Rectal smooth muscle tissue (tissue), 1 donor: Measurements from ENCODE around the gene TIMM10.

Experiments
- H3K27ac ChIP-seq: one replicate; pipeline ENCODE4 v1.7.0; 2013; ENCODE audit warnings: low read depth, low read length, inconsistent platforms
- H3K27me3 ChIP-seq: one replicate; pipeline ENCODE4 v1.7.0; 2013; ENCODE audit warnings: low read length; ENCODE audit not compliant: control insufficient read depth, insufficient read depth
- H3K36me3 ChIP-seq: one replicate; pipeline ENCODE4 v1.7.0; 2013; ENCODE audit warnings: low read length; ENCODE audit not compliant: control insufficient read depth, insufficient read depth
- H3K4me1 ChIP-seq: one replicate; pipeline ENCODE4 v1.7.0; 2013; ENCODE audit warnings: low read length; ENCODE audit not compliant: control insufficient read depth, insufficient read depth
- H3K4me3 ChIP-seq: one replicate; pipeline ENCODE4 v1.7.0; 2013; ENCODE audit warnings: low read length
- H3K9ac ChIP-seq: one replicate; pipeline ENCODE4 v1.7.0; 2013; ENCODE audit warnings: low read length

The TIMM10 gene

GRCh38 chr11:57530596-57531507 is at the start of gene TIMM10:
Gene TIMM10, minus strand, starts transcription at chr11:57530754. Its CDS starts 565 bp downstream, at chr11:57530189.
- Histone ChIP-seq H3K36me3 (no peaks in the 10 kb centered on the region), H3K27me3 (no peaks in the 10 kb centered on the region), H3K4me3 (peak within 1 kb of the TSS; percentile 86), H3K4me1 (peaks cover 10% of the 10 kb centered on the region), H3K9ac (peak within 1 kb of the TSS; percentile 33), H3K27ac (peak within 1 kb of the TSS; percentile 65)

DNA sequence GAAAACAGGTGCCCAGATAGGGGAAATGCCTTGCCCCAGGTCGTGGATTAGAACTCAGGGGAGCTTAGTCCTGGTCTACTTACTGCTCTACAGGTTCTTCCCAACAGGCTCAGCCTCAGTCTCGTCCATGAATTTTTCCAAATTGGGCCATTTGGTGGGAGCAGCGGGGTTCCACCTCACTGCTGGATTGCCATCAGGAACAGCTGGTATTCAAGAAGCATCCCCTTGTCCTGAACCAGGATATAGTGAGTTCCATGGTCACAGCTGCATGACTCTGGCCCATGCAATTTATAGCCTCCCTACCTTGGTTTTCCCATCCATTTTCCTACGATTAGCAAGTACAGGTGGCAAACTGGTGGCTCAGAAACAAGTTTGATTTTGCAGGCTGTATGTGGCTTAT is 43.5 kb upstream of the TIMM10 start:
- H3K36me3 ChIP-seq: no peaks in the 10 kb centered on the region
- no peaks in the 10 kb centered on the region for H3K4me1 ChIP-seq
- no peak overlapping the region for H3K27ac ChIP-seq

GRCh38 chr11:57571606-57572005 is 41.1 kb upstream of the TIMM10 start:
- no peak overlapping the region for H3K9ac ChIP-seq
- no peak overlapping the region for H3K4me3 ChIP-seq
- no peaks in the 10 kb centered on the region for H3K27me3 ChIP-seq
- H3K36me3 ChIP-seq: no peaks in the 10 kb centered on the region
- no peak overlapping the region for H3K27ac ChIP-seq
- peaks cover 5% of the 10 kb centered on the region for H3K4me1 ChIP-seq

More for the DNA sequence above, 43.5 kb upstream of the TIMM10 start:
- Histone ChIP-seq H3K9ac (no peak overlapping the region), H3K27me3 (no peaks in the 10 kb centered on the region), H3K4me3 (no peak overlapping the region)

DNA sequence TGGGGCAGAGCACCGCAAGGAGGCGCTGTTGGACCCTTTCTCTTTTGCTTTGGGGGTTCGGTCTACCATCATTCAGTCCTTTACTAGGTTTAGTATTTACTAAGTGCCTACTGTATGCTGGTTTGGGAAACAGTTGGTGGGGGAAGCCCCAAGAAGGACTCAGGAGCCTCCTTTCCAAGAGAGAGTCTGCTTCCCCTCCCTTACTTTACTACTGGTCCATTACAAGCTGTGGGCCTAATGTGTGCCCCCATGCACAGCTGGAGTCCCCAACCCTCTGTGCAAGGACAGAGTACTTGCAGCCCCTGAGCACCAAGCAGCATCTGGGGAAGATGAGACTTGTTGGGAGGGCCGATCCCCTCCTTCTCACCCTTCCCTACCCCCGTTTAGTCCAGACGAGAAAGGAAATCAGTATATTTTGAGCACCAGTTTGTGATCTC is 37.8 kb upstream of the TIMM10 start:
- Histone ChIP-seq H3K27ac (peak overlapping the region; percentile 77), H3K27me3 (no peaks in the 10 kb centered on the region), H3K36me3 (no peaks in the 10 kb centered on the region), H3K9ac (peak overlapping the region; percentile 32), H3K4me1 (peaks cover 14% of the 10 kb centered on the region), H3K4me3 (peak overlapping the region; percentile 96)

DNA sequence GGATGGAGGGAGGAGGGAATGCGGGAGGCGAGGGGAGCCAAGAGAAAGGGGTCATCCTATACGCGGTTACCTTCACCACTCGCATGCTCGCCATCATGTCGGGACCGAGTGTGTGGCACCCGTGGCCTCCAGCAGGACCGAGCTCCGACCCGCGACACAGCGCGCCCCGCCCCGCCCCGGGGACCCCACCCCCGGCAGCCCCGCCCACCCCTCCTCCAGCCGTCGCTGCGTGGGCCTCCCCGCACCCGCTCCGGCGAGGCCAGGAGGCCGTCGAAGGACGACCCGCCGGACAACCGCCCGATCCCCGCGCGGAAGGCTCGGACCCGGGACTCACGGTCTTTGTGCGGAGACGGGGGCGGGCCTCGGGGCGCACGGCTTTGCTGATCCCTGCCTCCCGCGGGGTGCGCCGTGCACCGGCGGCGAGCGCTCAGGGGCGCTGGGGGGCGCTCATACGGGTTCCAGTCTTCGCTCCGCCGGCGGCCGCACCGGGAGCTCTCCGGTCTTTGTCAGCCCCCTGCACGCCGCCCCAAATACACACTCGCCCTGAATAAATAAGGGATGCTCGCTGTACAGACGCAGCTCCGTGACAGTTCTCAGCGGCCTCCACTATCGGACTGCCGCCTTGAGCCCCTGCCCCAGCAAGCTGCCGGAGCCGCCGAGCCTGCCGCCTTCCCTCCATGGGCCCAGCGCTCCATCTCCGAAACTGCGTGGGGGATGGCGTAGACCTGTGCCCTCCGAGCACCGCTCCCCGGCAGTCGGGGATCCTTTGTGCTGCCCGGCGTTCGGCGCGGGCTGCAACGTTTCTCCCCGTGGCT is 37.2 kb upstream of the TIMM10 start, which contains the start of gene UBE2L6:
UBE2L6 (minus strand) TSS at position 158 of the 815 bp plus-strand sequence; CDS start at position 97, 61 bp downstream.
- Histone ChIP-seq H3K27me3 (no peaks in the 10 kb centered on the region), H3K4me3 (peak within 1 kb of the TSS; percentile 96), H3K4me1 (peaks cover 14% of the 10 kb centered on the region), H3K9ac (peak within 1 kb of the TSS; percentile 73), H3K36me3 (no peaks in the 10 kb centered on the region), H3K27ac (peak within 1 kb of the TSS; percentile 77)

- Histone ChIP-seq H3K4me3 (peak overlapping the region; percentile 96), H3K9ac (peak overlapping the region; percentile 73), H3K4me1 (peaks cover 14% of the 10 kb centered on the region), H3K27ac (peak overlapping the region; percentile 75), H3K27me3 (no peaks in the 10 kb centered on the region), H3K36me3 (no peaks in the 10 kb centered on the region)
These were observed 36.5 kb upstream of the TIMM10 start for GRCh38 chr11:57566905-57567514.

GRCh38 chr11:57566005-57566904 is 35.7 kb upstream of the TIMM10 start:
- H3K27ac ChIP-seq: peak overlapping the region; percentile 75
- no peaks in the 10 kb centered on the region for H3K27me3 ChIP-seq
- peaks cover 14% of the 10 kb centered on the region for H3K4me1 ChIP-seq
- H3K36me3 ChIP-seq: no peaks in the 10 kb centered on the region
- H3K9ac ChIP-seq: no peak overlapping the region
- peak overlapping the region; percentile 96 for H3K4me3 ChIP-seq

- Histone ChIP-seq H3K9ac (no peak overlapping the region), H3K36me3 (peaks cover 7% of the 10 kb centered on the region)
These were observed 32.0 kb upstream of the TIMM10 start for GRCh38 chr11:57562596-57562995.

DNA sequence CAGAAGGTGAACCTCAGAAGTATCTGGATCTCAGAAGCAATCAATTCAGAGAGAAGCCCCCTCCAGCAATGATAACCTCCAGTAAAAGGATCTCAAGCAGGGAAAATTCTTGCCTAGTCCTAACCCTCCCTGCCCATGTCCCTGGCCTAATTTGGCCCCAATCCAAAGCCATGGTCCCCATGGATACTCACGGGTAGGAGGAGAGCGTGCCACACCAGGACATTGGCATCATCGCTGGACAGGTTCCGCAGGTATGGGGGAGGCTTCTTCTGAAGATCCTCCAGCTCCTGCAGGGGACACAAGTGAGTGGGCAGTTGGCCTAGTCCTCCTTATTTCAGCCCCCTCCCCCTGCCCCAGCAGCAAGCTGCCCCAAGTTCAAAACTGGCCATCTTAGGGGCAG is 29.6 kb upstream of the TIMM10 start:
- Histone ChIP-seq H3K4me3 (no peak overlapping the region), H3K27me3 (no peaks in the 10 kb centered on the region), H3K36me3 (peaks cover 11% of the 10 kb centered on the region), H3K9ac (no peak overlapping the region), H3K27ac (no peak overlapping the region), H3K4me1 (no peaks in the 10 kb centered on the region)

More at GRCh38 chr11:57562596-57562995, 32.0 kb upstream of the TIMM10 start:
- Histone ChIP-seq H3K27me3 (no peaks in the 10 kb centered on the region), H3K4me3 (no peak overlapping the region), H3K27ac (no peak overlapping the region), H3K4me1 (peaks cover 11% of the 10 kb centered on the region)

GRCh38 chr11:57556041-57556440 is 25.5 kb upstream of the TIMM10 start:
- Histone ChIP-seq H3K4me1 (no peaks in the 10 kb centered on the region), H3K4me3 (no peak overlapping the region), H3K36me3 (peaks cover 31% of the 10 kb centered on the region), H3K27ac (no peak overlapping the region), H3K27me3 (no peaks in the 10 kb centered on the region), H3K9ac (no peak overlapping the region)

DNA sequence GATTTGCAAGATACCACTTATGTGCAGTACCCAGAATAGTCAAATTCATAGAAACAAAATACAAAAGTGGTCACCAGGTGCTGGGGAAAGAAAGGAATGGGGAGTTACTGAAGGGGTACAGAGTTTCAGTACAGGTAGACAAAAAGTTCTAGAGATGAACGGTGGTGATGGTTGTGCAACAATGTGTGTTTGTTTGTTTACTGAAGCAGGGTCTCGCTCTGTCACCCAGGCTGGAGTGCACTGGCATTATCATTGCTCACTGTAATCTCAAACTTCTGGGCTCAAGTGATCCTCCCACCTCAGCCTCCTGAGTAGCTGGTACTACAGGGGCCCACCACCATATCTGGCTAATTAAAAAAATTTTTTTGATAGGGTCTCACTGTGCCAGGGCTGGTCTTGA is 24.8 kb upstream of the TIMM10 start:
- H3K27me3 ChIP-seq: no peaks in the 10 kb centered on the region
- H3K36me3 ChIP-seq: peaks cover 32% of the 10 kb centered on the region
- no peak overlapping the region for H3K4me3 ChIP-seq
- H3K27ac ChIP-seq: no peak overlapping the region
- no peaks in the 10 kb centered on the region for H3K4me1 ChIP-seq
- no peak overlapping the region for H3K9ac ChIP-seq
